GM12874 (cell line): Measurements from ENCODE around the gene POU2F1.

Experiments
- CTCF ChIP-seq: IDR thresholded peaks from 2 replicates; pipeline ENCODE4 v1.5.1; 2011; ENCODE audit warnings: low read depth, mild to moderate bottlenecking, control low read depth, low read length, moderate library complexity; ENCODE audit not compliant: insufficient read depth

The POU2F1 gene

GRCh38 chr1:167229719-167230385 is 9.2 kb downstream of the POU2F1 start:
- TF ChIP-seq CTCF: no peak

- no peak for TF ChIP-seq CTCF
Measured at GRCh38 chr1:167230437-167230836, 9.8 kb downstream of the POU2F1 start.

DNA sequence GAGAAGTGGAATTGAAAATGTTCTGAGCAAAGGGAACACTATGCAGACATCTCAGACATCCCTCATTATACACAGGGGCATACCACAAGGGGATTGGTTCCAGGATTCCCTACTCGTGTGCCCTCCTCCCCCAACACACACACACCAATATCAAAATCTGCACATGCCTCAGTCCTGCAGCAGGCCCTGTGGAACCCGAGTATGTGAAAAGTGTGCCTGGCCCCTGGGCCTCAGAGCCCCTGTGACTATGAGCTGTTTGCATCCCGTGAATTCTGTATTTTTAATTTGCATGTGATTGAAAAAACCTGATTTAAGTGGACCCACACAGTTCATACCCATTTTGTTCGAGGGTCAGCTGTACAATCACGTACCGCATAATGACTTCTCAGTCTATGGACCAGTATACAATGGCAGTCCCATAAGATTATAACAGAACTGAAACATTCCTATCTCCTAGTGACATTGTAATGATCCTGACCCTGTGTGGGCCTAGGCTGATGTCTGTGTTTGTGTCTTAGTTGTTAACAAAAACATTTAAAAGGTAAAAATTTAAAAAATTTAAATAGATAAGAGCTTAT is 11.3 kb downstream of the POU2F1 start:
- TF ChIP-seq CTCF: no peak

GRCh38 chr1:167232801-167233200 is 12.1 kb downstream of the POU2F1 start:
- TF ChIP-seq CTCF: no peak

DNA sequence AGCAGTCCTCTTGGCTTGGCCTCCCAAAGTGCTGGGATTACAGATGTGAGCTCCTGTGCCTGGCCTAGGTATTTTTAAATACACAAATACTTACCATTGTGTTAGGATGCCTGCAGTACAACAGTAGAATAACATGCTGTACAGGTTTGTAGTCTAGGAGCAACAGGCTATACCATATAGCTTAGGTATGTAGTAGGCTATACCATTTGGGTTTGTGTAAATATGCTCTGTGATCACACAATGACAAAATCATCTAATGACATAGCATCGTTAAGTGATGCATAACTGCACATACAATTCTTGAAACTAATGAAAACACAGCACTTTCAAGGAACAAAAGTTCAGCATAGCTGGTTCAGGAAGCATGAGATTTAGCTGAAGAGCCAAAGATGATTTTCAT is 12.7 kb downstream of the POU2F1 start:
- TF ChIP-seq CTCF: no peak

DNA sequence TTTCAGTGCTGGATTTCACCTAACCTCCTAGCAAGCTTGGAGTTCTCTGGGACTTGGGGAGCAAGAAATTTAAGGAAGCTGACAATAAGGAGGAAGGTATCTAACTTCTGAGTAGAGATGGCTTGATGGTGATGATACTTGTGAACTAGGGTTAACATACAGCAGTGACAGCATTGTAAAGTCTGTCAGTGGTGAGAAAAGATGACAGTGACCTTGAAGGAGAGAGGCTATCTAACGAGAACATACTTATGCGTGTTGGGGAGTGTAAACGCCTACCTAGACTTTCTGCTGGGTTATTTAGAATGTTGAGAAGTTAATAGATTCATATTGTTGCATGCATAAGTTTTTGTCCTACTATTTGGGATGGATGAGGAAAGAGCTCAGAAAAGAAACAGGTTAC is 16.3 kb downstream of the POU2F1 start:
- no peak for TF ChIP-seq CTCF

DNA sequence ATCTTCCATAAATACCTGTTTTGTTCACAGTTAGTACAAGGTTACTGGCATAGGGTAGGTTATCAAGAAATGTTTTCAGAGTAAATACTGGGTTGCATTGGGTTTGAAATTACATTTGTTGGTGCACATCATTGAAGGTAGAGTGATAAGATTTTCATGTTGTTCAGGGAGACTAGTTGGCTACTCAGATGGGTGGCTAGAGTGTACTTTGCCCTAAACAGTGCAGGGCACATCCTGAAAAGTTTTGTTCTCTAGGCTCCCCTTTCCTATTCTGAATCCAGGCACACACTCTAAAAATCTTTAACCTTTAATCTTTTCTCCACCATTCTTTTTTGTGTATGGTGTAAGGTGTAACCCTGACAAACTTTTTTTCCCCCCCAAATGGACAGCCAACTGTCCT is 18.0 kb downstream of the POU2F1 start:
- TF ChIP-seq CTCF: no peak
